ENCODE results near the gene PCDH9.
"Not testable (repeated sequence)": the region's sequence is repeated elsewhere in the genome, so short reads cannot be mapped to it uniquely, and the experiment has no call there.

The PCDH9 gene

DNA sequence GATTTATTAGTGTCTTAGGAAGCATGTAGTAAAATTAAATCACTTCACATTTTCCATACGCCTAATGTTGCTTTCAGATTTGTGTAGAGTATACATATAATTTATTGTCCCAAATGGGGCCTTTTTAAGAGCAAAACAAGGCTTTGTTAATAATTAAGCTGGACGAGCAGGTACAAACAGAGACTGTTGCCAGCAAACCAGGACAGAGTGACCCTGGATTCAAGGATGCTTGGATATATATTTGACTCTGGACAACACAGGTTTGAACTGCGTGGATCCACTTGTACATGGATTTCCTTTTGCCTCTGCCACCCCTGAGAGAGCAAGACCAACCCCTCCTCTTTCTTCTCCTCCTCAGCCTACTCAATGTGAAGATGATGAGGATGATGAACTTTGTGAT is 454.9 kb downstream of the PCDH9 start:
- DNase-seq (ENCODE audit: low read depth, low spot score) = no peak

- DNase-seq (ENCODE audit: low read depth, low spot score) = no peak
Measured at GRCh38 chr13:66774046-66774445, 456.1 kb downstream of the PCDH9 start.

- DNase-seq (ENCODE audit: low read depth, low spot score) = no peak
Measured at GRCh38 chr13:66765559-66765958, 464.6 kb downstream of the PCDH9 start.

DNA sequence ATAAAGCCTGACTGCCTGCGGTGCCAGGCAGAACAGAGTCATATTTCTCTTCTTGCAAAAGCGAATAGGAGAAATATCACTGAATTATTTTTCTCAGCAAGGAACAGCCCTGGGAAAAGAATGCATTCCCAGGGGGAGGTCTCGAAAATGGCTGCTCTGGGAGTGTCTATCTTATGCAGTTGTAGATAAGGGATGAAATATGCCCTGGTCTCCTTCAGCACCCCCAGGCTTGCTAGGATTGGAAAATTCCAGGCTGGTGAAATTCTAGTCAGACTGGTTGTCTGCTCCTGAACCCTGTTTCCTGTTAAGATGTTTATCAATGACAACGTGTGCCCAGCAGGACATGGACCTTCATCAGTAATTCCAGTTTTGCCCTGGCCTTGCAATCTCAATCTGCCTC is 469.5 kb downstream of the PCDH9 start:
- not testable (repeated sequence) for DNase-seq (ENCODE audit: low read depth, low spot score)

DNA sequence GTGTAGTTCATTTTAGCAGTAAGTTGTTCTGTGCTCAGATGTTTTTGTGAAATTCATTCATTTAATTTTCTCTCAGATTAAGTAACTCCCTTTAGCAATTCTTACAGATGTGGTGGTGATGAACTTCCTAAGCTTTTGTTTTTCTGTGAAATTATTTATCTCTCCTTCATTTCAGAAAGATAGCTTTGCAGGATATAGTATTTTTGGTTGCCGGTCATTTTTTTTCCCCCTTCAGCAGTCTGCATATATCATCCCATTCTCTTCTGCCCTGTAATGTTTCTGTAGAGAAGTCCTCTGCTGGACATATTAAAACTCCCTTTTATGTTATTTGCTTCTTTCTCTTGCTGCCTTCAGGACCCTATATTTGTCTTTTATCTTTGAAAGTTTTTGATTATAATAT is 470.2 kb downstream of the PCDH9 start:
- no peak for DNase-seq (ENCODE audit: low read depth, low spot score)

GRCh38 chr13:66751691-66752090 is 478.4 kb downstream of the PCDH9 start:
- DNase-seq (ENCODE audit: low read depth, low spot score) = no peak

GRCh38 chr13:66748712-66749111 is 481.4 kb downstream of the PCDH9 start:
- no peak for DNase-seq (ENCODE audit: low read depth, low spot score)

DNA sequence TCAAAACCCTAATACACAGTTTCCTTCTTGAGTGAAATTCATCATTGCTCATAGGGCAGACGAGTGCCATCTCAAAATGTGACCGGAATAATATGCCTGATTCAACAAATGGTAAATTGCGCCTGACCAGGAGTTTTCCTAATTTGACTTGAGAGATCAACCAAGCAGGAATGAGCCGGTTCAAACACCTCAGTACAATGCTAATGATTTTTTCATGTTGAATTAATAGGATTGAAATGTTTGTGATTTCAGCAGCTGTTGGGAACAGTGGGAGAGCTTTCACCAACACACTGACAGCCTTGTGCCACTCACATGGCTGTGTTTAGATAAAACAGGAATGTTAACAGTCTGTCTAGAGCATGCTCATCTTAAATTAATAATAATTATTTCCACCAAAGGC is 484.8 kb downstream of the PCDH9 start:
- DNase-seq (ENCODE audit: low read depth, low spot score) = no peak

DNA sequence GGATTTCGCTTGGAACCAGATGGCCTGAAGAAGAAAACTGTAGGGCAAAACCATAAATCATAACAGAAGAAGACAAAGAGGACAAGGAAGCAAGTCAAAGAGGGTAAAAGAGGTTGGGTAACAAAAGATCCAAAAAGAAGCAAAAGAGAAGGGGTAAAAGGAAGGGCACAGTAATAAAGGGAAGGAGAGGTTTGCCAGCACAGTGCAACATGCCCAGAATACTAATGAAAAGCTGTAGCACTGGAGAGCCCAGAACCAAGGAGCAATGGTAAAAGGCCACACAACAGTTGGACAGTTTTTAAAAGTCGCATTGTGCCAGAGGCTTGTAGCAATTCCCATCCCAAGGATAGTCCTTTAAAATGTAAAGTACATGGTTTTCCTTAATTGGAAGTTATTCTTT is 506.6 kb downstream of the PCDH9 start:
- DNase-seq (ENCODE audit: low read depth, low spot score) = peak; percentile 6

- DNase-seq (ENCODE audit: low read depth, low spot score) = no peak
Measured at GRCh38 chr13:66716538-66716937, 513.6 kb downstream of the PCDH9 start.

- DNase-seq (ENCODE audit: low read depth, low spot score) = no peak
Measured at GRCh38 chr13:66714795-66715194, 515.3 kb downstream of the PCDH9 start.

DNA sequence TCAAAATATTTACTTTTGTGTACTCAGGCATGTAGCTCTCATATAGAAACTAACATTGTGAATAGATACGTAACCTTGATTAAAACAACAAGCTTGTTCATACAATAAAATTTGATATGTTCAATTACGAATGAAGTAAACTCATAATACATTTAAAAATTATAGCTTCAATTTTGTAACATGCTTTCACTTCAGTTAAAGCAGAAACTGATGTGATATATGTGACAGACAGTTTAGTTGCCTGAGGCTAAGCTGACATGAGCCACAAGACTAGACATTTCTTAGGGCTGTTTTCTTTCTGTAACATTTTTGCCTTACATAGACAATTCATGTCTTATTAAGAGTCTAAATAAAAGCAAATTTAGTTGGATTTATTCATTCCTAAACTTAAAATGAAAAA is 526.0 kb downstream of the PCDH9 start:
- DNase-seq (ENCODE audit: low read depth, low spot score) = no peak

DNA sequence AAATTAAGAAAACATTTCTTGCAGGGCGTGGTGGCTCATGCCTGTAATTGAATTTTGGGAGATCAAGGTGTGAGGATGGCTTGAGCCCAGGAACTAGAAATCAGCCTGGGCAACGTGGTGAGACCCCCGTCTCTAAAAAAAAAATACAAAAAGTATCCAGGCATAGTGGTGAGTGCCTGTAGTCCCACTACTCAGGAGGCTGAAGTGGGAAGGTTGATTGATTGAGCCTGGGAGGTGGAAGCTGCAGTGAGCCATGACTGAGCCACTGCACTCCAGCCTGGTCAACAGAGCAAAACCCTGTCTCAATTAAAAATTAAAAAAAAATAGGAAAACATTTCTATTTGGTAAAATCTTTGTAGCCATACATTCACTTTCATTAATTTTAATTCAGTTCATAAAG is 526.5 kb downstream of the PCDH9 start:
- DNase-seq (ENCODE audit: low read depth, low spot score) = no peak

DNA sequence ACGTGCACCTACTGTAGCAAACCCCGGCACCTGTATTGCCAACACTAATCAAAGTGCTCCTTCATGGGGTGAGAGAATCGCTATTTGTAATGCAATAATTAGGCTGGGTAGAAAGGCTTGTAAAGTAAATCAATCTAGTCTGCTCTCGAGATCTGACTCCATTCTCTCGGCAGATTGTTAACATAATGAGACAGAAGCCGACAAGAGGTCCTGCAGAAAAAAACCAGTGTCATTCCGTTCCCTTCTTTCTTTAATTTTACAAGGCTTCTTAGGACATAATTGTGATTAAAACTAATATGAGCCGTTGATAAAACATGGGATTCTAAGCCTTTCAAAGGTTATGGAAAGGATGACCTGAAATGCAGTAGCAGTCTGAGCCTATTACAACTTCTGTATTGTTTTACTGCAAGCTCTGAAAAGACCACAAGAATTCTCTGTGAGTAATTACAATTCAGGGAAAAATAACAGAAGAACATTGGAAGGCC is 530.0 kb downstream of the PCDH9 start:
- peak; percentile 59 for DNase-seq (ENCODE audit: low read depth, low spot score)

GRCh38 chr13:66693656-66694055 is 536.5 kb downstream of the PCDH9 start:
- DNase-seq (ENCODE audit: low read depth, low spot score) = peak; percentile 22

GRCh38 chr13:66691149-66691548 is 539.0 kb downstream of the PCDH9 start:
- DNase-seq (ENCODE audit: low read depth, low spot score) = no peak

DNA sequence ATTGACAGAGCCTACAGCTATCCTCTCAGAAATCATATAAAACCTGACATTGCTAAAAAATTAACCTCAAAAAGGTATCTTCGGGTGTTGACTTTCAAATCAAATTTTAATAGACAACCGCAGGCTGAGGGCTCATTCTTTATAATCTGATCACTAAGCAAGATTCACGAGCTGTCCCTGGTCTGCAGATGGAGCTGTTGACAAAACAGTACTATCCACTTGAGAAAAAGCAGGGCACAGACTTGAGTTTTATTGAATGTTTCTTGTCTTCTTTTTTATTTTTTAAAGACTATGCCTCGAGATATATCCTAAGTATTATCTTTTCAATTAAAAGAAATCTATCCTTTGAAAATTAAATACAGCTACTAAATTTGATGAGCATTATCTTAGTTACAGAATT is 540.5 kb downstream of the PCDH9 start:
- peak; percentile 43 for DNase-seq (ENCODE audit: low read depth, low spot score)

GRCh38 chr13:66689037-66689619 is 541.0 kb downstream of the PCDH9 start:
- DNase-seq (ENCODE audit: low read depth, low spot score) = peak; percentile 14

DNA sequence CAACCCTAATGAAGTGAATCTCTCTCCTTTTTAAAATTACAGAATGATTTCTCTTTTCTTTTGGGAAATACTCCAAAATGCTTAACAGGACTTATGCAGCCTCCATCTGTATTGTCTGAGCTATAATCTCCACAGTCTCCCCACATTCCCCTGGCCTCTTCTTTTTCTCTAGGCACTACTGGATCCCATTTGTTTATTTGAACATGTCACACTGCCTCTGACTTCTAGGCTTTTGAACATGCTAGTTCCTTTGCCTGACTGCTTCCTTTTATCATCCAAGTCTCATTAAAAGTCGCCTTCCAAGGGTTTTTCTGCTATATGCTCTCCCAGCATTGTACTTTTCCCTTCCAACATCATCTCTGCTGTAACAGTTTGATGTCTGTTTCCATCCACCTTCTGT is 548.7 kb downstream of the PCDH9 start:
- DNase-seq (ENCODE audit: low read depth, low spot score) = no peak

DNA sequence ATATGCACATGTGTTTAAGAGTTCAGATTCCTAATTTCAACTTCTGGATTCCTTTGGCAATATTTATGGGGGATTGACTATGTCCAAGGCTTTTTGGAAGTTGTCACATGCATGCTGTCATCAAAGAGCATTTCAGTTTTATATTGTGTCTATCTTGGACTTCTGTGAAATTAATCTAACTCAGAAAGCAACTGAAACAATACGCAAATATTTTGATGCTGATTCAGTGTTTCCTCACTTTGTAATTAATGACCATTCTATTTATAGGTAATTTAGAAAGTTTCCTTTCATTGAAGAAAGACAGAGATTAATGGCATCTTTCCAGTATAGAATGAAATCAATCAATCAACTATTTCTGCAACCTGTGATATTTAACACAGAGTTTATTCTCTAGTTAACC is 550.1 kb downstream of the PCDH9 start:
- DNase-seq (ENCODE audit: low read depth, low spot score) = no peak

- DNase-seq (ENCODE audit: low read depth, low spot score) = no peak
Measured at GRCh38 chr13:66675620-66676019, 554.5 kb downstream of the PCDH9 start.

- peak; percentile 85 for DNase-seq (ENCODE audit: low read depth, low spot score)
Measured at GRCh38 chr13:66673401-66673800, 556.7 kb downstream of the PCDH9 start.

GRCh38 chr13:66665991-66666390 is 564.1 kb downstream of the PCDH9 start:
- DNase-seq (ENCODE audit: low read depth, low spot score) = peak; percentile 96

DNA sequence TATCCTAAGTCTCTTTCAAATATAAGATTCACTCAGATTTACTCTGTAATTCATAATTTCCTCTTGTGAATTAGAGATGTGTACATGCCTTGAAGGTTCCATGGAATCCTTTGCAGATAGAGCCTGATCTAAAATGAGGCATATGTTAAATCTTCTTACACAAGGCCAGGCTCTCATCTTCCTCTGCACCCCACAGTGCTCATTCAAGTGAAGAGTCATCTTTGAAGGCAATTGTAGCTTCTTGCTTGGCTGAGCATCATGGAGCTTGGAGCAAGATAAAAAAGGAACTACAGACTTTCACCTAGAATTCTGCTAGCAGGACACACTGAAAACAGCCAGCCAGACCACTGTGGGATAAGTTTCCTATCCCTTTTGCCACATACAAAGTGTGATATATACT is 566.4 kb downstream of the PCDH9 start:
- DNase-seq (ENCODE audit: low read depth, low spot score) = no peak

Data from astrocyte of the hippocampus (primary cell).